GM18499 (cell line): ENCODE measurements around the gene METTL8.
"Not testable (repeated sequence)": the region's sequence is repeated elsewhere in the genome, so short reads cannot be mapped to it uniquely, and the experiment has no call there.

Source experiments
- ATAC-seq: cut with Tn5 transposase; IDR thresholded peaks from one replicate; pipeline ENCODE4 v1.9.1; 2021; ENCODE audit warnings: moderate number of reproducible peaks; ENCODE audit not compliant: insufficient read depth, unreplicated experiment

The METTL8 gene

DNA sequence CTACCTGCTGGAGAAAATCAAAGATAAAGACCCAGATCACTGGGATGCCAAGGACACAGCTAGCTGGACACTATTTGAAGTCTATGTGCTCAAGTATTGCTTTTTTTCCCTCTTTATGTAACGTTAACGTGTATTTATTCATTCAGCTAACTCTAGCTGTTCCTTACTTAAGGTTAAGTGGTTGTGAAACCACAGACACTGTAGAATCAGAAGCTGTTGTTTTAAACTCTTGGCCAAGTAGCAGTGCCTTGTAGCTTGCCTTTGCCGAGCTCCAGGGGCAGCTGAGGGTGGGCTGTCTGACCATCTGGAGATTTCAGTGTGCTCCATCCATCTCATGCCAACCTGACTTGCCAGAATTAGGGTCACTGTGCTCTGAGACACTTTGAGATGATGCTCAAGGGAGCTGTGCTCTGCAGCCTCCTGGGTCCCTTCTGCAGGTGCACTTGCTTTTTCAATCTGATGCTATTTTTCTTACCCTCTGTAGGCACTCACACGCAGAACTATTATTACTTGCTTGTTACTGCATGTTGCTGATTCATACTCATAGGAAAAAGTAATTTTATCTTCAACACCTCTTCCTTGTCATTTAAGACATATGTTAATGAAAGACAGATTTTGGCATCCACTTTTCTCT lies 116.2 kb downstream of the METTL8 start:
- ATAC-seq: no peak

GRCh38 chr2:171316755-171317337 lies 116.9 kb downstream of the METTL8 start:
- no peak for ATAC-seq

DNA sequence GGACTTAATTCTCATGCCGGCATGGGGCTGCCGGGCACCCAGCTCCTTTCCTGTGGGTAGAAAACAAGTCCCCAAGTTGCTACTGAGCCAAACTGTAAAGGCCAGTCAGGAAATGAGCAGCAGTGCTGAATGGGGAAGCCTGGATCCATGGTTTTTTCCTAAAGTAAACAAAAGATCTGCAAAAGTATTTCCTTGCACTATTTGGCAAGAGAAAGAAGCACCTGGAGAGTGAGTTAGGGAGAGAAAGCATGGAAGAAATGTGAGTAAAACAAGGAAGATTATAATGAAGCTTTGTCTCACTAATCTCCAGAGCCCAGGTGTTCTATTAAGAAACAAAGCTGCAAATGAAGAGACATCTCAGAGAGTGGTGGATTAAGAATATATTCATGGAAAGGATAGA lies 117.6 kb downstream of the METTL8 start:
- ATAC-seq: no peak

- ATAC-seq: no peak
Observed at GRCh38 chr2:171315781-171316180, 118.0 kb downstream of the METTL8 start.

DNA sequence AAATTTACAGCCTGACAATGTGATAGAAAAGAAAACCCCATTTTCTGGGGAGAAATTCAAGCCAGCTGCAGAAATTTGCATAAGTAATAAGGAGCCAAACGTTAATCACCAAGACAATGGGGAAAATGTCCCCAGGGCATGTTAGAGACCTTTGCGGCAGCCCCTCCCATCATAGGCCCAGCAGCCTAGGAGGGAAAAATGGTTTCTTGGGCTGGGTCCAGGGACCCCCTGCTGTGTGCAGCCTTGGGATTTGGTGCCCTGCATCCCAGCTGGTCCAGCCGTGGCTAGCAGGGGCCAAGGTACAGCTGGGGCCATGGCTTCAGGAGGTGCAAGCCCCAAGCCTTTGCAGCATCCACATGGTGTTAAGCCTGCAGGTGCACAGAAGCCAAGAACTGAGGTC lies 121.6 kb downstream of the METTL8 start:
- not testable (repeated sequence) for ATAC-seq

GRCh38 chr2:171311589-171311988 lies 122.2 kb downstream of the METTL8 start:
- not testable (repeated sequence) for ATAC-seq

DNA sequence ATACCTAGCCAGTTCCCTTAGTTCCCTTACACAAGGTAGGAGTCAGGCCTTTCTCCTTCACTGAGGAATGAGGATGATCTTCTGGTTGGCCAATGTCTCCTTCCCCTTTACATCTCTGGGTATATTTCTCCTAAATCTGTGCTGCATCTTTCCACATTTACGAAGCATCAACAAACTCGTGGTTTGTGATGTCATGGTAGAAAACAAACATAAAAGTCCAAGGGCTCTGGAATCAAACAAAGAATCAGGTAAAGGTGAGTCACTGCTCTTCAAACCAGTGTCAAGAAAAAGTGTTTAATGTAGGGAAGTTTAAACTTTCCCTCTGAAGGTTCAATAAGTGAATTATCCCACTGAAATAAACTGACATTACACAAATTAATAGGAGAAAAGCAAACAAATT lies 122.9 kb downstream of the METTL8 start:
- ATAC-seq: no peak

- no peak for ATAC-seq
Observed at GRCh38 chr2:171309455-171310286, 124.1 kb downstream of the METTL8 start.

GRCh38 chr2:171308280-171309054 lies 125.3 kb downstream of the METTL8 start:
- no peak for ATAC-seq

DNA sequence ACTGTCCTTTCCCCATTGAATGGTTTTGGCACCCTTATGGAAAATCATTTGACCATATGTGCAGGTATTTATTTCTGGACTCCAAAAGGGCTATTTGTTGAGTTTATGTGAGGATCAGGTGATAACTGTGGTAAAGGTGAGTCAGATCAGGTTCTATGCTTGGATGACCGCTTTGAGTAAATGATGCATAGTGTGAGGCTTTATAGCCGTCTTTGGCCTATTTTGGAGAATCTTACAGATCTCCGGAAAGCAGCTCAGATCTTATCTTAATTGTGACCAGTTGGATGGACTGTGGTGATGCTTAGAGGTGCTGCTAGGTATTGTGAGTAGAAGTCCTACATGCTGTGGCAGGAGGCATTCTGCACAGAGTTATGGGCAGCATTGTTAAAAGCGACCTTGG lies 126.2 kb downstream of the METTL8 start:
- ATAC-seq: no peak

GRCh38 chr2:171297956-171298355 lies 135.8 kb downstream of the METTL8 start:
- no peak for ATAC-seq

DNA sequence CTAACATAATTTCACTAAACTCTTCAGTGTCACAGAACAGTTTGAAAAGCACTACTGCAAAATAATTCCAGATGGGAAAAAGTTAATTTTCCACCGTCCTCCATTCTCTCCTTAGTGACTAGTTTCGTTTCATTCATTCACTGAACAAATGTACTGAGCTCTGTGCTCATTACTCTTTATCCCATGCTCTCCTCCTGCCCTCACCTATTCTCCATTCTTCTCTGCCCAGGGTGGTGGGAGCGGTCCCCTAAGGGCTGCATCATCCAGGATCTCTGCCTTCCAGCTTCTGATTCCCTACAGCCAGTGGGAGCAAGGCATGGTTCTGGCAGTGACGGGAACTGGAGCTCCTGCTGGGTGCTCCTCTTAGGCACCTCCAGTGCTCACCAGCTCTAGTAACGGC lies 139.2 kb downstream of the METTL8 start:
- no peak for ATAC-seq

DNA sequence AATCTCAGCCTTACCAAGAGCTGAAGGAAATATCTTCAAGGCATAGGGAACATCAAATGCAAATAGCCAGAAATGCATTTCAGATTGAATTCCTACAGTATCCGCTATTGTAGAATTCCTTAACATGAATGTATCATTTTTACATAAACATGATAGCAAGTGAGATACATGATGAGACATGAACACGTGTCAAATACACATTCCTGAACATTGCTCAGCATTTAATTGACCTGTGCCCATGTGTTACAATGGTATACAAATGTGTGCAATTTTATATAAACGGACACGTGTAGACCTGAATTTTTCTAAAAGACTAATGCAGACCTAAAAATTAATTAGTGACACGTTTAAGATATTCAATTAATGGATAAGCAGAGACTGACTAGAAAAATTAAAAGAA lies 140.1 kb downstream of the METTL8 start:
- no peak for ATAC-seq

DNA sequence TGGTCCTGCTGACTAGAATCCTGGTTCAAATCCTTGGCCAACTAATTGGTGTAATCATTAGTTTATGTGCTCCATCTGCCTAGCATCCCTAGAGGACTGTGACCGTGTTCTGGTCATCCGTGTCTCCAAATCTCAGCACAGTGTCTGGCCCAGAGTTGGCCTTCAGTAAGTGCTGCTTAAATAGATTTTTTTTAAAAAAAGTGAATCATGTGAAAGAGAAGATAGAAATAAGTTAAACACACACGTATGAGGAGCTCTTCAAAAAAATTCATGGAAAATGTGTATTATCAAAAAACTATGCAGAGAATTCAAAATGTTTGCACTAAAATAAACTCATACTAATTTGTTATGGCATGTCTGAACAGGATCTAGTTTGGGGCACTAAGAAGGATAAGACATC lies 143.8 kb downstream of the METTL8 start:
- ATAC-seq: no peak

DNA sequence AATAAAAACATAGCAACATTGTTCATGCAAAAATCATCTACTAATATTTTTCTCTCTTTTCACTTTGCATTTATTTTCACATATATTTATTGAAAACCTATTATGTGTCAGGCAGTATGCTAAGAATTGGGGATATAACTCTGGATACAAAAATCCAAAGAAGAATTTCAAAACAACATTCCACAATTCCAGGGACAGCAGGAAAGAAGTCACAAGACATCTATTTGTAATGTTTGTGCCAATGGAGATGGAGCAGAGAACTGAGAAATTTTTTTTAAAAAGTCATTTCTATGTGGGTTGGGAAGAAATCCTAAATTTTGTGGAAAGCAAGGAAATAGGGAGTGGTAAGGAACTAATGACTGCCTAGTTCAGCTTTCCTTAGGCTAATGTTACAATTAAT lies 144.5 kb downstream of the METTL8 start:
- no peak for ATAC-seq

- no peak for ATAC-seq
Observed at GRCh38 chr2:171287611-171288010, 146.2 kb downstream of the METTL8 start.

DNA sequence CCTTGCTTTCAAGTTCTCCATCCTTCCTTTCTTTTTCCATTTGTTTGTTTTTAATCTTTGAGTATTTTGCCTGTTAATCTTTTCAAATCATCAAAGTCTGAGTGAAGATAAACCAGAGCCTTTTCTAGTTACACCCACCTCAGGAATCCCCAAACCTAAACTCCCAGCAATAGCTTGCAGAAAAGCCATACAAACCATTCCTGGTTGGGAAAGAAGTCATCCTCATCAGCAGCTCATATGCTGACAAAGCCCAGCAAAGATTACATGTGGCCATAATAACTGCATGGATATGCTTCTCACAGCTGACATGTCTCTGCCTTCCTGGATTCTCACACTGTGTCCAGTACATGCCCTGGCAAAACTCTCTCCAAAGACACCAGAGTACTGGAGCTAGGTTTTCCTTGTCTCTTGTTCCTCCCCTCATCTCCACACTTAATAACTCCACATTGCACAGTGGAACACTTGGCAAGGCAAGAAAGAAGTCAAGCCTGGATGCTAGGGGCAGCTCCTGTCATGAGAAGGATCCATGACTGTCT lies 146.7 kb downstream of the METTL8 start:
- ATAC-seq: no peak

- no peak for ATAC-seq
Observed at GRCh38 chr2:171281110-171281509, 152.7 kb downstream of the METTL8 start.

GRCh38 chr2:171279983-171280790 lies 153.6 kb downstream of the METTL8 start:
- no peak for ATAC-seq

GRCh38 chr2:171274757-171275156 lies 159.0 kb downstream of the METTL8 start:
- ATAC-seq: no peak
